K562 (cell line): ENCODE results near the gene FAM180B. TPM values are rescaled to one million over a fixed set of nuclear protein-coding genes. Genes with fewer than 3 reads are reported as not detected.

Source experiments
- BRF2 ChIP-seq: IDR thresholded peaks from 3 replicates; pipeline ENCODE4 v1.6.1; 2011; ENCODE audit warnings: borderline replicate concordance, mild to moderate bottlenecking; ENCODE audit not compliant: insufficient read length, insufficient read depth
- ELF1 ChIP-seq: fragments of 200-800 bp; sonication (Bioruptor generic); IDR thresholded peaks from 2 replicates; pipeline ENCODE4 v1.6.1; 2016; ENCODE audit warnings: missing genetic modification characterization, missing compliant biosample characterization
- FOSL1 ChIP-seq: fragments of 200-800 bp; sonication (Bioruptor generic); conservative IDR thresholded peaks from 2 replicates; pipeline ENCODE4 v1.6.1; 2016; ENCODE audit warnings: missing genetic modification characterization, missing compliant biosample characterization
- MED1 ChIP-seq: sonication (generic); formaldehyde crosslinking; IDR thresholded peaks from 2 replicates; pipeline ENCODE4 v1.8.1; 2023; ENCODE audit warnings: missing genetic modification reagents, borderline replicate concordance
- NFIC ChIP-seq: fragments of 450-650 bp; IDR thresholded peaks from 2 replicates; pipeline ENCODE4 v1.6.1; 2017; ENCODE audit warnings: mild to moderate bottlenecking, inconsistent platforms
- PBX2 ChIP-seq, 2 experiments: IDR thresholded peaks in 1 of 2; conservative IDR thresholded peaks in 1 of 2; 2 replicates each; pipeline ENCODE4 v1.6.1; 2016; ENCODE audit warnings: low read depth in 2 of 2, mild to moderate bottlenecking in 1 of 2, missing compliant biosample characterization in 1 of 2, missing genetic modification characterization in 1 of 2, moderate library complexity in 1 of 2
- RFX1 ChIP-seq: fragments of 450-650 bp; IDR thresholded peaks from 2 replicates; pipeline ENCODE4 v1.6.1; 2016; ENCODE audit warnings: mild to moderate bottlenecking, moderate library complexity
- ZBTB12 ChIP-seq: fragments of 250-450 bp; sonication (Bioruptor Pico); IDR thresholded peaks from 2 replicates; pipeline ENCODE4 v1.4.0; 2020
- ZBTB49 ChIP-seq: sonication (generic); formaldehyde crosslinking; IDR thresholded peaks from 2 replicates; pipeline ENCODE4 v1.8.0; 2022; ENCODE audit warnings: missing genetic modification reagents, mild to moderate bottlenecking, borderline replicate concordance
- ZFP36 ChIP-seq: fragments of 150-350 bp; IDR thresholded peaks from 2 replicates; pipeline ENCODE4 v1.6.1; 2018; ENCODE audit warnings: low read length, low read depth; ENCODE audit not compliant: partially characterized antibody
- ZNF444 ChIP-seq: fragments of 250-450 bp; sonication (Bioruptor Pico); IDR thresholded peaks from 2 replicates; pipeline ENCODE4 v1.4.0; 2020; ENCODE audit warnings: mild to moderate bottlenecking, moderate library complexity
- ZNF609 ChIP-seq: sonication (generic); formaldehyde crosslinking; IDR thresholded peaks from 2 replicates; pipeline ENCODE4 v1.8.1; 2023; ENCODE audit warnings: missing genetic modification reagents, mild to moderate bottlenecking, borderline replicate concordance
- polyA plus RNA-seq, 8 experiments: library from polyadenylated mRNA; depleted of rRNA in 4 of 8; stranded (reverse) in 5 of 8; unstranded in 3 of 8; fragments of >200 nt; fragmentation: Nextera tagmentation in 2 of 8; fragmentation: Illumina TruSeq in 1 of 8; extraction: Ambion mirVana in 2 of 8; extraction: Trizol in 1 of 8; gene quantifications; 2 replicates each; pipeline versions ENCODE4 v1.2.1 to v1.2.3, GENCODE V29; 2011 to 2014; ENCODE audit warnings: inconsistent platforms in 1 of 8, missing spikeins in 1 of 8
- total RNA-seq, 7 experiments: library from RNA; depleted of rRNA in 6 of 7; stranded (reverse); fragments of >200 nt in 6 of 7; fragmentation: Illumina TruSeq in 2 of 7; extraction: Trizol in 2 of 7; gene quantifications; 2 replicates each; pipeline versions ENCODE4 v1.2.1 to v1.2.3, GENCODE V29; 2011 to 2021; ENCODE audit warnings: low replicate concordance in 1 of 7

FAM180B gene
- total and polyA plus RNA-seq, 9 of the 15 experiments (the other 6 are each of a cell fraction or from before 2014, with no cell fraction given): 0.05 to 0.14 TPM; not detected in 7

GRCh38 chr11:47578524-47579494 is 7.7 kb upstream of the FAM180B start, which contains the start of the genes KBTBD4 and NDUFS3 (continued):
- TF ChIP-seq ZBTB12 (CRISPR knock-in tag): no peak
- TF ChIP-seq ZFP36: no peak
- no peak; the same call in 1 of the 2 replicates for TF ChIP-seq ZNF444 (CRISPR knock-in tag)
- no peak for TF ChIP-seq ZBTB49 (CRISPR knock-in tag)
- peak; percentile 99 for TF ChIP-seq RFX1
- TF ChIP-seq MED1 (CRISPR knock-in tag): no peak
- peak; percentile 85 for TF ChIP-seq ELF1
- TF ChIP-seq PBX2 (CRISPR knock-in tag; IDR thresholded peaks at IDR 0.05; ENCODE audit: low read depth): no peak
- 0 out of 2 replicates have a peak, but pooled peaks have one; percentile 11 for TF ChIP-seq PBX2 (tag; conservative IDR thresholded peaks at IDR 0.05; ENCODE audit: low read depth)
- no peak for TF ChIP-seq ZNF609
- peak; percentile 45; the same call in 1 of the 2 replicates for TF ChIP-seq FOSL1 (tag)
- TF ChIP-seq BRF2: no peak
- peak; percentile 79 for TF ChIP-seq NFIC
